Measurements from ENCODE around the gene ZRSR2.

- TF ChIP-seq CTCF (conservative IDR thresholded peaks at IDR 0.05; ENCODE audit: low read depth, low read length) (no peak), EZH2 (IDR thresholded peaks at IDR 0.05; ENCODE audit: low read length, unreplicated experiment) (no peak)
Observed at GRCh38 chrX:15750611-15751154, 39.6 kb upstream of the ZRSR2 start.

All from PC-3 (cell line).